ENCODE results near the gene TLX1.

The TLX1 gene

GRCh38 chr10:101130984-101131961, at the start of gene TLX1:
TLX1 (plus strand) TSS chr10:101131300; CDS start chr10:101131542, 242 bp downstream.
- H3K27ac ChIP-seq = no peak within 1 kb of the TSS
- no peak for DNase-seq (ENCODE audit: low read depth, low spot score)

DNA sequence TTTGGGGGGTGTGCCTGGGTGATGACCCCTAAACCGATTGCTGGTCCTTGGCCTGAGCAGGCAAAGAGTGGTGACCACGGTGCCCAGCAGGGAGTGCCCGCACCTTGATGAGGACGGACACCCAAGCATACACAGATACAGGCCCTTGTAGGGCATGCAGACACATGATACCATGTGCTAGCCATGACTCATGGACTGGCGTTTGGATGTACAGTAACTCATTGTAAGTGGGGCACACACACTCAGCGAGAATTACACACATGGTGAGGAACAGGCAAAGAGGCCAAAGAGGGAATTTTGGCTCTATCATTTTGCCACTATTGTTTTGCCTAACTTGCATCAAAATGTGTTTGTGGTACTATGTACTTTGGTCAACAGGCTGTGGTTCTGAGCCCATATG, 45.3 kb upstream of the TLX1 start:
- H3K27ac ChIP-seq = no peak overlapping the region
- peak; percentile 78 for DNase-seq (ENCODE audit: low read depth, low spot score)

DNA sequence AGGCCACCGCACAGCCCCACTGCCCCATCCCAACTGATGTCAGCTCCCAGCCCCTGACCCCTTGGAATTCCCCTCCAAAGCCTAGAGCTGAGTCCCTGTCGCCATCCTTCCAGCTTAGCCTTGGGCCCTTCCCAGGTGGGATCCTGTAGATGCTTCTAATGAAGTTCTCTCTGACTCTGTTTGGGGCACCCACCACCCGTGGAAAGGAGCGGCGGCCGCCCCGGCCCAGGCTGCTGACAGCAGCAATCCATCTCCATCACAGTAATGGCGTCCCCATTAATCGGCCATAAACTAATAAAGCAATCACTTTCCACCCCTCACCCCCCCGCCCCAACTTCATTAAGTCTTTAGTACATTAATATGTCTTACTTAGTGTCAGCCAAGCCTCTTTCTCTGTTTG, 43.7 kb upstream of the TLX1 start:
- no peak for DNase-seq (ENCODE audit: low read depth, low spot score)
- no peak overlapping the region for H3K27ac ChIP-seq

- DNase-seq (ENCODE audit: low read depth, low spot score) = no peak
Measured at GRCh38 chr10:101087965-101088364, 43.1 kb upstream of the TLX1 start.

GRCh38 chr10:101089520-101090299, 41.4 kb upstream of the TLX1 start:
- H3K27ac ChIP-seq = no peak overlapping the region
- no peak for DNase-seq (ENCODE audit: low read depth, low spot score)

More at GRCh38 chr10:101087965-101088364, 43.1 kb upstream of the TLX1 start:
- no peak overlapping the region for H3K27ac ChIP-seq

GRCh38 chr10:101090597-101090996, 40.5 kb upstream of the TLX1 start:
- no peak for DNase-seq (ENCODE audit: low read depth, low spot score)
- no peak overlapping the region for H3K27ac ChIP-seq

GRCh38 chr10:101091546-101092290, 39.4 kb upstream of the TLX1 start:
- DNase-seq (ENCODE audit: low read depth, low spot score) = no peak
- peak overlapping the region; percentile 57 for H3K27ac ChIP-seq

DNA sequence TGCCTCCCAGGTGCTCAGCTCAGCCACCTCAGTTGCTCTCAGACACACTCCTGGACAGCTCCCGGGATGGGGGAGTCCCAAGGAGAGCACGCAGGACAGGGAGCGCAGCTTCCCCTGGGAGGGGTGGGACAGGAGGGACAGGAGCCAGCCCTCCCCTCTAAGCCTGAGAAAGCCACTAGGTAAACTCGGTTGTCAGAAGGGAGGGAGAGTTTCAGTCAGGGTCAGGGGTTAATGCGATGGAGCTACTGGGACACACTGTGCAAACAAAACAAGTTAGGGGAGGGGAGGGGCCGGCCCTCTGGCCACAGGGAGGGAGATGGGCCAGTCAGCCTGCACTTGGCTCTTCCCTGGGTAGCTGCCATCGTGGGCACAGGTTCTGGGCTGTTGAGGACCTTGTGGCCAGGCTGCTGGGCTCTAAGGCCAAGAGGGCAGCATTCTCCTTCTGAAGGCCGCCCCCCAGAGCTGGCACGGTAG, 38.2 kb upstream of the TLX1 start:
- no peak overlapping the region for H3K27ac ChIP-seq
- no peak for DNase-seq (ENCODE audit: low read depth, low spot score)

GRCh38 chr10:101094121-101094879, 36.8 kb upstream of the TLX1 start:
- no peak overlapping the region for H3K27ac ChIP-seq
- DNase-seq (ENCODE audit: low read depth, low spot score) = no peak

- H3K27ac ChIP-seq = peak overlapping the region; percentile 25
- DNase-seq (ENCODE audit: low read depth, low spot score) = no peak
Measured at GRCh38 chr10:101095004-101095403, 36.1 kb upstream of the TLX1 start.

- DNase-seq (ENCODE audit: low read depth, low spot score) = peak; percentile 67
- peak overlapping the region; percentile 25 for H3K27ac ChIP-seq
Measured at GRCh38 chr10:101095550-101096213, 35.4 kb upstream of the TLX1 start.

DNA sequence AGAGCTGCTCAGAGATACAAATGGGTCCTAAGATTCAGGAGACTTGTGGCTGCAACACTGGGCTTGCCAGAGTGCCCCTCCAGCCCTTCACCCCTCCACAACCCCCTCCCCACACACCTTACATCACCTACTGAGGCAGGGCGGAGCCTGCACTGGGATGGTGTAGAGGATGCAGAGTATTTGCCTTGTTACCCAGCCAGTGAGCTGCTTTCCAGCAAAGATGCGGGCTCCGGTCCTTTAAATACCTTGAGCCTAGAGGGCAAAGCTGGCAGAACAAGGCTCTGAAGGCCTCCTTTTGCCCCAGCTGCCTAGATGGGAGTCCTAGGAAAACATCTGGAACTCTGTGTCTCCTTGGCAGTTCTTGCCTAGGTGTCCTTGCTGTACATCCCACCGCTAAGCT, 34.7 kb upstream of the TLX1 start:
- H3K27ac ChIP-seq = no peak overlapping the region
- DNase-seq (ENCODE audit: low read depth, low spot score) = no peak

DNA sequence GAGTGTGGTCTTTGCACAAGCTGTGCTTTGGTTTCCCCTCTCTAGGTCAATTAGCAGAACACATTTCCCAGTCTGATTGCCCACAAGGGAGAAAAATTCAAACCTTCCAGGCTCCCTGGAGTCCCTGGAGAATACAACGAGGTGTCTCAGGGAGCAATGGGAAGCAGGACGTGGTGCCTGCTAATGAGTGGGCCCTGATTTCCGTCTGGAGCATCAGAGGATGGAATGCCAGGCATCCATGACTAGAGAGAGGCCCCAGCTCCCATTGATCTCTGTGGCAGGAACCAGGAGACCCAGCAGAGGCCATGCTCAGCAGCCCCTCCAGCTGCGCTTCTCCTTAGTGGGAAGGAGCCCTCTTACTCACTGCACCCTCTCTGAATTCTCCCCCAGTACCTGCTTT, 33.2 kb upstream of the TLX1 start:
- H3K27ac ChIP-seq = no peak overlapping the region
- DNase-seq (ENCODE audit: low read depth, low spot score) = no peak

DNA sequence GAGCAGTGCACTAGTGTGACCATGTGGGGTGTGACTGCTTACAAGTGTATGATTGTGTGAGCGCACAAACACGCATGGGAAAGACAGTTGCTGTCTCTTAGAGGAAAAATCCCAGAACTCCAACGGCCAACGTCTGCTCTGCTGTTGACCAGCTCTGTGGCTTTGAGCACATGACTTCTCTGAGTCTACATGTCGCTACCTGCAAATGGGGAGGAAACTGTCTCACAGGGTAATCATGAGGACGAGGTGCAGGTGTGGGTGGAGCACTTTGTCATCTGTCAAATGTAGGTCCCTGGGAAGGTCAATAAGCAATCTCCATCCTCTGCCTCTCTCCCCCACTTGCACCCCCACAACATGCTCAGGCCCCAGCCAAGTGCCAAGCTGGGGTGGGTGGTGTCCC, 31.2 kb upstream of the TLX1 start:
- DNase-seq (ENCODE audit: low read depth, low spot score) = peak; percentile 45
- H3K27ac ChIP-seq = no peak overlapping the region

DNA sequence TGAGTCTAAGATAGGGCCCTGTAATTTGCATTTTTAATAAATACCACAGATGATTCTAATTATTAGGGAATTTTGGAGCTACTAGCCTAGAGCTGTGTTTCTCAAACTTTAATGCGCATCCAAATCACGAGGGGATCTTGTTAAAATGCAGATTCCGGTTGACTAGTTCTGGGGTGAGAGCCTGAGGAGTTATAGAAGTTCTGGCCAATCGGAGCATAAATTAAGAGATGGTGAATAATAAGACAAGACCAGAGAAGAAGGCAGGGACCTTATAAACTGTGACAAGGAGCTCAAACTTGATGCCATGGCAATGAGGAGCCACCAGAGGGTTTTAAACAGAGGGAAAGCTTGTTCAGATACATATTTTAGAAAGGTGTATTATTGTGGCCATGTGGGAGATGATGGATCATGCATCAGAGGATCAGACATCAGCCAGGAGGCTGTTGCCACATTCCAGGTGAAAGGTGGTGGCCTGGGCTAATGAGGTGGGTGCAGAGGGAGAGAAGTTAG, 29.7 kb upstream of the TLX1 start:
- DNase-seq (ENCODE audit: low read depth, low spot score) = no peak
- no peak overlapping the region for H3K27ac ChIP-seq

DNA sequence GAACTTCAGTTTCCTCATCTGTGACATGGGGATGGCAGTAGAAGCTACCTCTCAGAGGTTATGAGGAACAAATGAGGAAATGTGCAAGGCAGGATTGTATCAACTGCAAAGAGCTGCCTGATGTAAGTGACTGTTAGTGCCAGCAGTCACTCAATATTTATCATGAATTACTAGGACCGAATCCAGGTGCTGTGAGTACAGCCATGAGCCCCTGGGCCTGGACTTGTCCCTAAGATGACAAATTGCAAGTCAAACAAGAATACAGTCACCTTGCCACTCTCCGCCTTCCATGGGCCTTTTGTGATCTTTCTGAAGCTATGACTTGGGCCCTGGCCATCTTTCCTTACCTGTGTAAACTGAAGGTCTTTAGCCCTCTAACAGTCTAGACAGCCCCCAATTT, 27.7 kb upstream of the TLX1 start:
- DNase-seq (ENCODE audit: low read depth, low spot score) = no peak
- no peak overlapping the region for H3K27ac ChIP-seq

- DNase-seq (ENCODE audit: low read depth, low spot score) = no peak
- H3K27ac ChIP-seq = no peak overlapping the region
Measured at GRCh38 chr10:101106351-101106750, 24.7 kb upstream of the TLX1 start.

- DNase-seq (ENCODE audit: low read depth, low spot score) = no peak
- no peak overlapping the region for H3K27ac ChIP-seq
Measured at GRCh38 chr10:101107771-101108170, 23.3 kb upstream of the TLX1 start.

Data from epithelial cell of prostate (primary cell).